GM23338 (cell line): ENCODE results near the gene NDNF. TPM values are rescaled to one million over a fixed set of nuclear protein-coding genes. Genes with fewer than 3 reads are reported as not detected.

Source experiments
- ATAC-seq: fragments of 200-7000 bp; cut with Tn5 transposase; 3 replicates; pipeline ENCODE4 v1.9.1; 2020
- DNase-seq: peaks from one replicate; pipeline ENCODE4 v3.0.0-alpha.2; 2015; ENCODE audit warnings: low spot score
- H2AFZ ChIP-seq: fragments of 200-600 bp; sonication (generic); 2 replicates; pipeline ENCODE4 v1.8.0; 2016; ENCODE audit warnings: antibody characterized with exemption, mild to moderate bottlenecking, moderate library complexity
- H3F3A ChIP-seq: fragments of 200-600 bp; sonication (generic); replicated peaks from 2 replicates; pipeline ENCODE4 v1.8.0; 2017; ENCODE audit warnings: antibody characterized with exemption, mixed run types, low read depth
- H3K27ac ChIP-seq: fragments of 200-600 bp; sonication (generic); 2 replicates; pipeline ENCODE4 v1.6.1; 2016; ENCODE audit warnings: low read depth
- H3K27me3 ChIP-seq: fragments of 200-600 bp; sonication (generic); 2 replicates; pipeline ENCODE4 v1.8.0; 2016; ENCODE audit warnings: mild to moderate bottlenecking, mixed run types, moderate library complexity; ENCODE audit not compliant: insufficient read depth
- H3K36me3 ChIP-seq: fragments of 200-600 bp; sonication (generic); 2 replicates; pipeline ENCODE4 v1.8.0; 2016; ENCODE audit warnings: mild to moderate bottlenecking; ENCODE audit not compliant: insufficient read depth
- H3K4me1 ChIP-seq: fragments of 200-600 bp; sonication (generic); 2 replicates; pipeline ENCODE4 v1.8.0; 2016; ENCODE audit warnings: mild to moderate bottlenecking, moderate library complexity; ENCODE audit not compliant: insufficient read depth
- H3K4me2 ChIP-seq: fragments of 200-600 bp; sonication (generic); 2 replicates; pipeline ENCODE4 v1.7.1; 2017; ENCODE audit warnings: mixed run types
- H3K4me3 ChIP-seq: fragments of 200-600 bp; sonication (generic); 2 replicates; pipeline ENCODE4 v1.6.1; 2016; ENCODE audit warnings: mixed run types
- H3K79me2 ChIP-seq: fragments of 200-600 bp; sonication (generic); replicated peaks from 2 replicates; pipeline ENCODE4 v1.8.0; 2017; ENCODE audit warnings: mild to moderate bottlenecking; ENCODE audit not compliant: insufficient read depth
- H3K9me2 ChIP-seq: fragments of 200-600 bp; sonication (generic); 2 replicates; pipeline ENCODE4 v1.8.0; 2017; ENCODE audit not compliant: insufficient read depth
- H4K20me1 ChIP-seq: fragments of 200-600 bp; sonication (generic); replicated peaks from 2 replicates; pipeline ENCODE4 v1.8.0; 2017; ENCODE audit warnings: mild to moderate bottlenecking; ENCODE audit not compliant: insufficient read depth
- H3K27ac Mint-ChIP-seq: 2 replicates; pipeline ENCODE4 v1.8.0; 2020; ENCODE audit warnings: inconsistent platforms, mild to moderate bottlenecking, moderate library complexity, mixed read lengths
- H3K27me3 Mint-ChIP-seq: 3 replicates; pipeline ENCODE4 v1.8.0; 2022; ENCODE audit warnings: low read depth, mild to moderate bottlenecking, moderate library complexity, mixed read lengths, inconsistent platforms; ENCODE audit not compliant: insufficient read depth, poor library complexity
- H3K36me3 Mint-ChIP-seq: 3 replicates; pipeline ENCODE4 v1.8.0; 2021; ENCODE audit warnings: low read depth, mild to moderate bottlenecking, inconsistent platforms, moderate library complexity, mixed read lengths
- H3K4me1 Mint-ChIP-seq: 3 replicates; pipeline ENCODE4 v1.8.0; 2020; ENCODE audit warnings: mild to moderate bottlenecking, inconsistent platforms, mixed read lengths
- H3K4me3 Mint-ChIP-seq: 3 replicates; pipeline ENCODE4 v1.8.0; 2021; ENCODE audit warnings: moderate library complexity, mild to moderate bottlenecking, inconsistent platforms, mixed read lengths
- H3K9me3 Mint-ChIP-seq: 3 replicates; pipeline ENCODE4 v1.8.0; 2020; ENCODE audit warnings: moderate library complexity, mild to moderate bottlenecking, inconsistent platforms, mixed read lengths
- EZH2 ChIP-seq: fragments of 200-600 bp; sonication (generic); IDR thresholded peaks from one replicate; pipeline ENCODE4 v1.8.0; 2017; ENCODE audit warnings: antibody characterized with exemption, mild to moderate bottlenecking, low read depth; ENCODE audit not compliant: unreplicated experiment
- JUNB ChIP-seq: IDR thresholded peaks from one replicate; pipeline ENCODE4 v1.6.1; 2016; ENCODE audit warnings: antibody characterized with exemption; ENCODE audit not compliant: unreplicated experiment
- NANOG ChIP-seq: IDR thresholded peaks from 2 replicates; pipeline ENCODE4 v1.6.1; 2016; ENCODE audit warnings: antibody characterized with exemption, borderline replicate concordance
- POLR2AphosphoS5 ChIP-seq: IDR thresholded peaks from 2 replicates; pipeline ENCODE4 v1.6.1; 2016; ENCODE audit warnings: antibody characterized with exemption, low read depth
- STAT1 ChIP-seq: IDR thresholded peaks from one replicate; pipeline ENCODE4 v1.6.1; 2016; ENCODE audit warnings: antibody characterized with exemption; ENCODE audit not compliant: unreplicated experiment
- ZNF114 ChIP-seq: fragments of 250-450 bp; sonication (Bioruptor Pico); IDR thresholded peaks from 2 replicates; pipeline ENCODE4 v1.5.0; 2020; ENCODE audit warnings: mild to moderate bottlenecking, moderate library complexity
- ZNF462 ChIP-seq: fragments of 250-450 bp; sonication (Bioruptor Pico); IDR thresholded peaks from 2 replicates; pipeline ENCODE4 v1.5.0; 2020; ENCODE audit warnings: mild to moderate bottlenecking, moderate library complexity
- polyA plus RNA-seq: library from polyadenylated mRNA; unstranded; fragments of >200 nt; fragmentation: Nextera tagmentation; extraction: Ambion mirVana; gene quantifications from 2 replicates; pipeline ENCODE4 v1.2.1, GENCODE V29; 2016
- total RNA-seq: library from RNA; depleted of rRNA; stranded (reverse); fragments of >200 nt; shearing (Covaris generic); gene quantifications from 2 replicates; pipeline ENCODE4 v1.2.3, GENCODE V29; 2014
- TF ChIP-seq, protein P1 (sequence below), 2 experiments: fragments of 200-600 bp in 1 of 2; sonication (generic) in 1 of 2; conservative IDR thresholded peaks; 2 replicates each; pipeline versions ENCODE4 v1.5.1 to v1.6.1; 2016 to 2017; ENCODE audit warnings: antibody characterized with exemption in 2 of 2, low read depth in 2 of 2, mild to moderate bottlenecking in 2 of 2, moderate library complexity in 1 of 2
- TF ChIP-seq, protein P2 (sequence below): IDR thresholded peaks from one replicate; pipeline ENCODE4 v1.6.1; 2018; ENCODE audit warnings: antibody characterized with exemption; ENCODE audit not compliant: unreplicated experiment
- TF ChIP-seq, protein P3 (sequence below): IDR thresholded peaks from 2 replicates; pipeline ENCODE4 v1.6.1; 2016; ENCODE audit warnings: antibody characterized with exemption

Gene NDNF
- total and polyA plus RNA-seq, 2 experiments from 2014 or later, result 0.31 to 0.73 TPM

- Histone ChIP-seq H4K20me1 (no peaks in the 10 kb centered on the region), H2AFZ (0 out of 2 replicates have a peak overlapping the region, but pooled peaks have one; percentile 7)
These were observed 46.0 kb upstream of the NDNF start for GRCh38 chr4:121118344-121118743.

GRCh38 chr4:121114756-121115155, 42.4 kb upstream of the NDNF start:
- H3K27me3 Mint-ChIP-seq, result no peaks in the 10 kb centered on the region
- Histone ChIP-seq H3K4me1 (no peaks in the 10 kb centered on the region), H3K4me2 (no peak overlapping the region)
- TF ChIP-seq, protein P1, sequence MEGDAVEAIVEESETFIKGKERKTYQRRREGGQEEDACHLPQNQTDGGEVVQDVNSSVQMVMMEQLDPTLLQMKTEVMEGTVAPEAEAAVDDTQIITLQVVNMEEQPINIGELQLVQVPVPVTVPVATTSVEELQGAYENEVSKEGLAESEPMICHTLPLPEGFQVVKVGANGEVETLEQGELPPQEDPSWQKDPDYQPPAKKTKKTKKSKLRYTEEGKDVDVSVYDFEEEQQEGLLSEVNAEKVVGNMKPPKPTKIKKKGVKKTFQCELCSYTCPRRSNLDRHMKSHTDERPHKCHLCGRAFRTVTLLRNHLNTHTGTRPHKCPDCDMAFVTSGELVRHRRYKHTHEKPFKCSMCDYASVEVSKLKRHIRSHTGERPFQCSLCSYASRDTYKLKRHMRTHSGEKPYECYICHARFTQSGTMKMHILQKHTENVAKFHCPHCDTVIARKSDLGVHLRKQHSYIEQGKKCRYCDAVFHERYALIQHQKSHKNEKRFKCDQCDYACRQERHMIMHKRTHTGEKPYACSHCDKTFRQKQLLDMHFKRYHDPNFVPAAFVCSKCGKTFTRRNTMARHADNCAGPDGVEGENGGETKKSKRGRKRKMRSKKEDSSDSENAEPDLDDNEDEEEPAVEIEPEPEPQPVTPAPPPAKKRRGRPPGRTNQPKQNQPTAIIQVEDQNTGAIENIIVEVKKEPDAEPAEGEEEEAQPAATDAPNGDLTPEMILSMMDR (conservative IDR thresholded peaks at IDR 0.05; ENCODE audit: low read depth in 2 of 2), result no peak
- TF ChIP-seq, protein P2, sequence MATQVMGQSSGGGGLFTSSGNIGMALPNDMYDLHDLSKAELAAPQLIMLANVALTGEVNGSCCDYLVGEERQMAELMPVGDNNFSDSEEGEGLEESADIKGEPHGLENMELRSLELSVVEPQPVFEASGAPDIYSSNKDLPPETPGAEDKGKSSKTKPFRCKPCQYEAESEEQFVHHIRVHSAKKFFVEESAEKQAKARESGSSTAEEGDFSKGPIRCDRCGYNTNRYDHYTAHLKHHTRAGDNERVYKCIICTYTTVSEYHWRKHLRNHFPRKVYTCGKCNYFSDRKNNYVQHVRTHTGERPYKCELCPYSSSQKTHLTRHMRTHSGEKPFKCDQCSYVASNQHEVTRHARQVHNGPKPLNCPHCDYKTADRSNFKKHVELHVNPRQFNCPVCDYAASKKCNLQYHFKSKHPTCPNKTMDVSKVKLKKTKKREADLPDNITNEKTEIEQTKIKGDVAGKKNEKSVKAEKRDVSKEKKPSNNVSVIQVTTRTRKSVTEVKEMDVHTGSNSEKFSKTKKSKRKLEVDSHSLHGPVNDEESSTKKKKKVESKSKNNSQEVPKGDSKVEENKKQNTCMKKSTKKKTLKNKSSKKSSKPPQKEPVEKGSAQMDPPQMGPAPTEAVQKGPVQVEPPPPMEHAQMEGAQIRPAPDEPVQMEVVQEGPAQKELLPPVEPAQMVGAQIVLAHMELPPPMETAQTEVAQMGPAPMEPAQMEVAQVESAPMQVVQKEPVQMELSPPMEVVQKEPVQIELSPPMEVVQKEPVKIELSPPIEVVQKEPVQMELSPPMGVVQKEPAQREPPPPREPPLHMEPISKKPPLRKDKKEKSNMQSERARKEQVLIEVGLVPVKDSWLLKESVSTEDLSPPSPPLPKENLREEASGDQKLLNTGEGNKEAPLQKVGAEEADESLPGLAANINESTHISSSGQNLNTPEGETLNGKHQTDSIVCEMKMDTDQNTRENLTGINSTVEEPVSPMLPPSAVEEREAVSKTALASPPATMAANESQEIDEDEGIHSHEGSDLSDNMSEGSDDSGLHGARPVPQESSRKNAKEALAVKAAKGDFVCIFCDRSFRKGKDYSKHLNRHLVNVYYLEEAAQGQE, result no peak
- TF ChIP-seq STAT1 (no peak), NANOG (no peak), POLR2AphosphoS5 (no peak), ZNF462 (no peak), JUNB (no peak), EZH2 (no peak), ZNF114 (CRISPR knock-in tag) (no peak)
- TF ChIP-seq, protein P3, sequence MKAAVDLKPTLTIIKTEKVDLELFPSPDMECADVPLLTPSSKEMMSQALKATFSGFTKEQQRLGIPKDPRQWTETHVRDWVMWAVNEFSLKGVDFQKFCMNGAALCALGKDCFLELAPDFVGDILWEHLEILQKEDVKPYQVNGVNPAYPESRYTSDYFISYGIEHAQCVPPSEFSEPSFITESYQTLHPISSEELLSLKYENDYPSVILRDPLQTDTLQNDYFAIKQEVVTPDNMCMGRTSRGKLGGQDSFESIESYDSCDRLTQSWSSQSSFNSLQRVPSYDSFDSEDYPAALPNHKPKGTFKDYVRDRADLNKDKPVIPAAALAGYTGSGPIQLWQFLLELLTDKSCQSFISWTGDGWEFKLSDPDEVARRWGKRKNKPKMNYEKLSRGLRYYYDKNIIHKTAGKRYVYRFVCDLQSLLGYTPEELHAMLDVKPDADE, result no peak

More at GRCh38 chr4:121118344-121118743, 46.0 kb upstream of the NDNF start:
- no peaks in the 10 kb centered on the region for H3K36me3 Mint-ChIP-seq
- H3K27ac Mint-ChIP-seq, result no peak overlapping the region
- no peak for ATAC-seq
- H3K4me1 ChIP-seq, result no peaks in the 10 kb centered on the region
- H3K79me2 ChIP-seq, result no peaks in the 10 kb centered on the region
- H3K4me1 Mint-ChIP-seq, result no peaks in the 10 kb centered on the region
- no peaks in the 10 kb centered on the region for H3K9me3 Mint-ChIP-seq
- H3K36me3 ChIP-seq, result no peaks in the 10 kb centered on the region
- no peak overlapping the region for H3K4me3 Mint-ChIP-seq
- DNase-seq, result no peak
- H3K4me3 ChIP-seq, result no peak overlapping the region
- no peaks in the 10 kb centered on the region for H3K27me3 ChIP-seq
- no peak overlapping the region for H3K27ac ChIP-seq
- TF ChIP-seq POLR2AphosphoS5, result no peak
- no peak overlapping the region for H3K4me2 ChIP-seq
- H3K9me2 ChIP-seq, result no peaks in the 10 kb centered on the region
- H3K27me3 Mint-ChIP-seq, result no peaks in the 10 kb centered on the region
- H3F3A ChIP-seq, result no peaks in the 10 kb centered on the region

More at GRCh38 chr4:121114756-121115155, 42.4 kb upstream of the NDNF start:
- Mint-ChIP-seq H3K4me3 (no peak overlapping the region), H3K9me3 (no peaks in the 10 kb centered on the region), H3K4me1 (no peaks in the 10 kb centered on the region), H3K27ac (no peak overlapping the region), H3K36me3 (no peaks in the 10 kb centered on the region)
- no peaks in the 10 kb centered on the region for H3F3A ChIP-seq
- no peaks in the 10 kb centered on the region for H3K79me2 ChIP-seq
- H3K36me3 ChIP-seq, result no peaks in the 10 kb centered on the region
- ATAC-seq, result no peak
- H3K27me3 ChIP-seq, result no peaks in the 10 kb centered on the region
- H4K20me1 ChIP-seq, result no peaks in the 10 kb centered on the region
- no peak overlapping the region for H3K4me3 ChIP-seq
- no peak overlapping the region for H3K27ac ChIP-seq
- no peaks in the 10 kb centered on the region for H3K9me2 ChIP-seq
- no peak for DNase-seq
- H2AFZ ChIP-seq, result no peak overlapping the region
